Stimulated activated CD4-positive, alpha-beta T cell treated with anti-CD3 and anti-CD28 coated beads, Interleukin-4, amount 100 ng/mL, for 4 hours (primary cell): ENCODE measurements around the gene MLLT3.

ENCODE experiments used
- DNase-seq, 2 experiments: peaks; one replicate each; pipeline ENCODE4 v3.0.0-alpha.2; 2020

MLLT3 gene

DNA sequence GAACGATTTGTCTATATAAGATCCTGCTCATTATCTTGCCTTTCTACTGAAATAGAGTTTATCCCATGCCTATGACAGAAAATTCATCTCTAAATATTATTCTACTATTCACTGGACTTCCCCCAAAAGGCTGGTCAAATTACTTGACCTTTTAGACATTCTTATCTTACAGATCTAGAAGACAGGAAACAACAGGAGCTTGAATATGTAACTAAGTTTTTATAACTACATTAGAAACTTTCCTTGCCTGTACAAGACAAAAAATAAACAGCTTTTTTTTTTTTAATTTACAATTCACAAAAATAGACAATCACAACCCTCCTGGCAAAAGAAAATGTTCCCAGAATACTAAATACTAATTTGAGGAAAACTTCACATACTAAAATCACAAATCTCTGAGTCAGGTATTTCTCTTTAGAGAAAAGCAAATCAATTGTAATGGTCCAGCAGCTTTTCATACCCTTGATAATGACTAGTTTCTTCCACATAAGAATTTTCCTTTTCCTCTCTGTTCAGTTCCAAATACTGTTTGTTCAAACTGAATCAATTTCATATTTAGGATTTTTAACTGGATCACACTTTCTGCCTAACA lies 68.6 kb downstream of the MLLT3 start:
- no peak for DNase-seq

DNA sequence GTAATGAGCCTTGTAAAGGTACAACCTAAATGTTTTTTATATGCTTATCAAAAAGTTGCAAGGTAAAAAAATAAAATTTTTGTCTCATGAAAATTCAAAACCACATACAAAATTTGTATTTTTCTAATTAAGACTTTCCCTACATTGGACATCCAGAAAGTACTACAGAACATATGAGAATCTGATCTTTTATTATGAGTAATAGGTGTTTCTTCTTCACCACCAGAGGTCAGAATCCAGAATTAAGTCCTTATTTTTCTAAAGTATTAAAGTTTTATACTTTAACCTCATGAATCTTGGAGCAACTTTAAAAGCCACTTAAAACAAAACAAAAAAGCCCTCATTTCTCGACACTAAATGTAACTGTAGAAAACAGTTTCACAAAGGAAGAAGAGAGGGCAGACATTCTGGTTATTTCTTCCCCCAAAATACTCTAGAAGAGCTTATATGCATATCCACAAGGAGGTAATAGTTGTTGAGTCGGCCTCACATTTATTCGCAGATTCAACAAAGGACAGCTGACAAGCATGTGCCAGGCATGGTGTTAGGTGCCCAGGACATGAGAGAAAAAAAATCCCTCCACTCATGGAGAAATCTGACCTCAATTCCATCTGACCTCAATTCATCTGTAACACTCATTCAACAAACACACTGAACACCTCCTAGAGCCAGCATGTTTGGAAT lies 69.3 kb downstream of the MLLT3 start:
- no peak for DNase-seq

GRCh38 chr9:20551835-20552234 lies 70.5 kb downstream of the MLLT3 start:
- DNase-seq, result no peak

DNA sequence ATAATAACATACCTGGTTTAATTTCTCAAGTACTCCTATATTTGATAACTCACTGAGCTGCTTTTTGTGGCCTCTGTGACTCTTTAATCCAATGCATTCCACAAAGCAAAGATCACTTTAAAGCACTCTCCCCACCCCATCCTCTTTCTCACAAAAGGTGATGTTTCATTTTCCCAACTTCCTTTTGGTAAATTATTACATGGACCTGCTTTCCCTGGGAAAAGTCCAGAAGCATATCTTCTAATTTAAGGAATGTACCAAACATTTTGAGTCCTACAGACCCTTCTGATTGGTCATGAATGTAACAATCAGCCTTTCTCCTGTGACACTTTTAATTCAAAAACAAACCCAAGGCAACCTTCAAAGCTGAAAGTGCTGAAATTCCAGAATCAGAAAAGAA lies 71.1 kb downstream of the MLLT3 start:
- no peak for DNase-seq

GRCh38 chr9:20550326-20550725 lies 72.0 kb downstream of the MLLT3 start:
- DNase-seq, result no peak

GRCh38 chr9:20549053-20549452 lies 73.2 kb downstream of the MLLT3 start:
- DNase-seq, result no peak

DNA sequence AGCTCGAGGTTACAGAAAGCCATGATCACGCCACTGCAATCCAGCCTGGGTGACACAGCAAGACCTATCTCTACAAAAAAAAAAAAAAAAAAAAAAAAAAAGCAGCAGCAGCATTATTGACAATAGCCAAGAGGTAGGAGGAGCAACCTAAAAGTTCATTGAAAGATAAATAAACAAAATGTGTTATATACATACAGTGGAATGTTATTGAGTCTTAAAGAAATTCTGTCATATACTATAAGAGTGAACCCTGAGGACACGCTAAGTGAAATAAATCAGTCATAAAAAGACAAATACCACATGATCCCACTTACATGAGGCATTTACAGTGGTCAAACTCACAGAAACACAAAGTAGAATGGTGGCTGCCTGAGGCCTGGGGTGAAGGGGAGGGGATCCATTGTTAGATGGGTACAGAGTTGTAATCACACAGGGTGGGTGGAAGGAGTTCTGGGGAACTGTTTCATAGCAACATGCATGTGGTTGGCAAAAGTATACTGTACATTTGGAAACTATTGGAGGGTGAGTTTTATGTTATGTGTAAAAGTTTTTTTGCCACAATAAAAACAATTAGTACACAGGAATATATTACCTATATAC lies 77.2 kb downstream of the MLLT3 start:
- DNase-seq, result no peak

- no peak for DNase-seq
Measured at GRCh38 chr9:20540169-20540863, 82.0 kb downstream of the MLLT3 start.

GRCh38 chr9:20538956-20539355 lies 83.3 kb downstream of the MLLT3 start:
- no peak for DNase-seq

DNA sequence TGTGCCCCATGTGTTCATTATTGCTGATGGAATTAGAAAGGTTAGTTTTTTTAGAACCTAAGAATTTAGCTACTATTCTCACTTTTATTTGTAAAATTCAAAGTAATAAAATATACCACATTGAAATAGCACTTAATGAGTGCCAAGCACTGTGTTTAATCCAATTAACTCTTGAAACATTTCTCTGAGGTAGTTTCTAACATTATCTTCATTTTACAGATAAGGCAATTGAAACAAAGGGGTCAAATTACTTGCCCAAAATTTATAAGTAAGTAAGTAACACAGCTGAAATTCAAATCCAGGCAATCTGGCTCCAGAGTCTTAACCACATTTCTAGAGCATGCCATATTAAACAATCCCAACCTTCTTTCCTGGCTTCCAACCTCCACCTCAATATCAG lies 84.2 kb downstream of the MLLT3 start:
- no peak for DNase-seq

GRCh38 chr9:20537294-20537693 lies 85.0 kb downstream of the MLLT3 start:
- no peak for DNase-seq

- no peak for DNase-seq
Measured at GRCh38 chr9:20532584-20532983, 89.7 kb downstream of the MLLT3 start.

- no peak for DNase-seq
Measured at GRCh38 chr9:20529837-20530236, 92.5 kb downstream of the MLLT3 start.

DNA sequence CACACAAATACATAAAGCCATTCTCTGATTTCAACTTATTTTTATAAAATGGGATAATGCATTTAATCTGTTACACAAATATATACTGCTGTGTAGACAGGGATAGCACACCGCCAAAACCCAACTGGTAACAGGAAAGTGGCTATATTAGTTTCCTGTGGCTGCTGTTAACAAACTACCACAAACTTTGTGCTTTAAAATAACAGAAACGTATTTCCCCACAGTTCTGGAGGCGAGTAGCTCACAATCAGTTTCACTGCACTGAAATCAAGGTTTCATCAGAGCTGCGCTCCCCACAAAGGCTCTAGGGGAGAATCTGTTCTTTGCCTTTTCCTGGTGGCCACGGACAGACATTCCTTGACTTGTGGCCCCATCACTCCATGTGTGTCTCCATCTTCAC lies 94.0 kb downstream of the MLLT3 start:
- DNase-seq, result no peak

- no peak for DNase-seq
Measured at GRCh38 chr9:20526500-20527319, 95.6 kb downstream of the MLLT3 start.

DNA sequence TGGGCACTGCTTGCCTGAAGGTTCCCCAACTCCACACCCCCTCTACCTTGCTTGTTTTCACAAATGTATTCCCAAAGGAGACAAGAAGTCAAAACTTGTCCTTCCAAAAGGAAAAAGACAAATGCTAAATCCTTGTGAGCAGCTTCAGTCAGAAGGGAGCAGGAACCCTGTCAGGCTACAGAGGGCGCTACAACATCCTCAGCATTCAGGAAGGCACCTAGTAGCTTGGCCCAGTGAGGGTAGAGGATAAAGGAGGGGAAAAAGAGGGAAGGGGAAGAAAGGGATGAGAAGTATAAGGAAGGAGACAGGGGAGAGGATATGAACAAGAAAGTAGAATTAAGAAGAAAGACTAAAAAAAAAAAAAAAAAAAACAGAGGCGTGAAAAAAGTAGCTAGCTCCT lies 97.5 kb downstream of the MLLT3 start:
- no peak for DNase-seq

- DNase-seq, result no peak
Measured at GRCh38 chr9:20518737-20519136, 103.6 kb downstream of the MLLT3 start.

DNA sequence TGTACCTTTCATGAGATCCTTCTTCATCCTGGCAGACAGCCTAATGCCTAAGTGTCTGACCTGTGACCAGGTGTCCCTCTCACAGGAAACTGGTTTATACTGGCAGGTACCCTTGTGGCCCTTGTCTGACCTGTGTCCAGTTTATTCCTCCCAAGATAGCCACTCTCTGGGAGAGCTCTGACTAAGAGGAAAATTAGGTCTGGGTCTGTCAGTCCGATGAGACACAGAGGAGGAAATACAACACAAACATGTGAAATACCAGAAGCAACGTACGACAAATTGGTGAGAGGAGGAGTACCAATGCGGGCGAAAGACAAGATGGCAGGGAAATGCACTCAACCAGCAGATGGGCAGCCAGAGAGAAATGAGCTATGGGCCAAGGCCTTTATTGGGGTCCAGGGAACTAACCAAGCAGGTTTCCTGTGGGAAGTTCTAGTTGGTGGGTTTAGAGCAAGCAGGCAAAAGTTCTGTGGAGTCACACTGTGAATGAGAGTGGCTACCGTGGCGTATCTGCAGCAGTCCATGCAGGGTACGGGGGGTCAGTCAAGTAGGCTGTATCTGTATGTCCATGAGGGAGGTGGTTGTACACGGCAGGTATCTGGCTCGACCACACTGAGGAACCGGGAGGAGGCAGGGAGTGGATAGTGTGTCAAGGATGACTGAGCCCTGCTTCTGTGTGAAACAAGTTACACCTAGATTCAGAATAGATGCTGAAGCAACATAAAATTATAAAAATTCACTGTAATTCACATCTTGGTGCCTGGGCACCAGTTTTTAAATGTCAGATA lies 109.0 kb downstream of the MLLT3 start:
- DNase-seq, result no peak

- DNase-seq, result no peak
Measured at GRCh38 chr9:20512636-20513035, 109.7 kb downstream of the MLLT3 start.

DNA sequence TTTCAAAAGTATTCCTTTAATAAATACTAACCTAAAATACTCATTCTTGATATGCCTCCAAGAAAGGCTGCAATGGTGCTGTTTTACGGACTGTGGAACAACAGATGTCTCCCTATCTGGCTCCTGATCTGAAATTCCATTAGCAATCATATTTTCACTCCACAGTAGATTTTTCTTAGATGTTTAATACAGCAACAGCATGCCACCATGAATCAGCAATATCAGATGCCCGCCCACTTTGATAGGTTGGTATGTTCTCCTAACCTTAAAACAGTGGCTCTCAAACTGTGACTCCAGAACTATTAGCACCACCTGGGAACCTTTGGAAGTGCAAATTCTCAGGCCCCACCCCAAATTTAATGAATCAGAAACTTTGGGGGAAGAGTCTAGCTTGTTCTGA lies 110.2 kb downstream of the MLLT3 start:
- no peak for DNase-seq

- DNase-seq, result no peak
Measured at GRCh38 chr9:20511686-20512085, 110.6 kb downstream of the MLLT3 start.

DNA sequence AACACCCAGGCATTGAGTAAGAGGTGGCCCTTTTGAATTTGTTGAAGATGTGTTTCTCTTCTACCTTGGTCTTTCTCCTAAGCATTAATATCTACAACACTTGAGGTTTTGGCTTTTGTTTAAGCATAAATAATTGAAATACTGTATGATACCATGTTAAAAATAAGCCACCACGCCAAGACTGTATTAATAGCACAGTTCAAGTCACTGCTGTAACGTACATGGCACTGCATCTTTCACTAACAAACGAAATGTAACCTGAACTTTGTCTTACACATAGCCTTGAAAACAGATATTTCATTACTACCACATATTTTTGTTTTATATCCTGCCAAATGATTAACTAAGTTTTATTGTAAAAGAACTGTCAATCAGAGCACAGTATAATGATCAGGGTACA lies 112.8 kb downstream of the MLLT3 start:
- no peak for DNase-seq
